Fibroblast of lung (primary cell): ENCODE results near the gene TMEM11. TPM values are rescaled to one million over a fixed set of nuclear protein-coding genes. Genes with fewer than 3 reads are reported as not detected.
A peak's percentile ranks its signal among the peaks of the same experiment; 100 is the strongest.

Experiments used
- DNase-seq, 2 donors: peaks; one replicate each; pipeline versions ENCODE4 v3.0.0 to v3.0.0-alpha.2; 2010; ENCODE audit warnings: low read depth in 2 of 2
- H2AFZ ChIP-seq: 2 replicates; pipeline ENCODE4 v1.5.1; 2012; ENCODE audit warnings: low read length, control low read depth, inconsistent platforms
- H3K27ac ChIP-seq: 2 replicates; pipeline ENCODE4 v1.5.1; 2011; ENCODE audit warnings: low read length, control low read depth; ENCODE audit not compliant: insufficient read depth
- H3K27me3 ChIP-seq: 2 replicates; pipeline ENCODE4 v1.5.1; 2011; ENCODE audit warnings: mild to moderate bottlenecking, low read length; ENCODE audit not compliant: control insufficient read depth, insufficient read depth
- H3K36me3 ChIP-seq: 2 replicates; pipeline ENCODE4 v1.5.1; 2011; ENCODE audit warnings: low read length; ENCODE audit not compliant: control insufficient read depth, insufficient read depth
- H3K4me1 ChIP-seq: 2 replicates; pipeline ENCODE4 v1.5.1; 2011; ENCODE audit warnings: low read length; ENCODE audit not compliant: control insufficient read depth, insufficient read depth; ENCODE audit errors: extremely low read depth
- H3K4me2 ChIP-seq: 2 replicates; pipeline ENCODE4 v1.5.1; 2011; ENCODE audit warnings: low read length, control low read depth; ENCODE audit not compliant: insufficient read depth; ENCODE audit errors: extremely low read depth
- H3K4me3 ChIP-seq, 4 experiments: fragments of 200-600 bp in 1 of 4; sonication (generic) in 1 of 4; replicated peaks in 1 of 4; 2 replicates each; pipeline ENCODE4 v1.5.1; 2011 to 2016; ENCODE audit warnings: low read length in 4 of 4, low read depth in 3 of 4, mild to moderate bottlenecking in 3 of 4, control low read depth in 2 of 4, inconsistent platforms in 1 of 4, mixed read lengths in 1 of 4; ENCODE audit not compliant: insufficient read depth in 1 of 4; ENCODE audit errors: control extremely low read depth in 1 of 4
- H3K79me2 ChIP-seq: 2 replicates; pipeline ENCODE4 v1.5.1; 2012; ENCODE audit warnings: mild to moderate bottlenecking, low read length, inconsistent platforms; ENCODE audit not compliant: control insufficient read depth, insufficient read depth
- H3K9ac ChIP-seq: 2 replicates; pipeline ENCODE4 v1.5.1; 2011; ENCODE audit warnings: mild to moderate bottlenecking, low read length, control low read depth; ENCODE audit not compliant: insufficient read depth
- H3K9me3 ChIP-seq: 2 replicates; pipeline ENCODE4 v1.5.1; 2012; ENCODE audit warnings: low read depth, low read length; ENCODE audit not compliant: control insufficient read depth, insufficient read depth
- H4K20me1 ChIP-seq: 2 replicates; pipeline ENCODE4 v1.5.1; 2011; ENCODE audit warnings: low read length; ENCODE audit not compliant: control insufficient read depth, insufficient read depth; ENCODE audit errors: extremely low read depth
- CTCF ChIP-seq, 2 donors: IDR thresholded peaks in 1 of 2; conservative IDR thresholded peaks in 1 of 2; 1 replicate in 1 of 2; 2 replicates in 1 of 2; pipeline ENCODE4 v1.5.1; 2011 to 2012; ENCODE audit warnings: low read length in 2 of 2, control low read depth in 1 of 2, inconsistent platforms in 1 of 2, low read depth in 1 of 2, mild to moderate bottlenecking in 1 of 2
- EZH2 ChIP-seq: IDR thresholded peaks from 2 replicates; pipeline ENCODE4 v1.5.1; 2012; ENCODE audit warnings: low read length, control low read depth, mild to moderate bottlenecking; ENCODE audit errors: missing control alignments
- polyA plus RNA-seq, 2 donors: library from polyadenylated mRNA; depleted of rRNA in 1 of 2; stranded (reverse) in 1 of 2; unstranded in 1 of 2; fragments of >200 nt; gene quantifications; 2 replicates each; pipeline ENCODE4 v1.2.1, GENCODE V29; 2011 to 2012; ENCODE audit warnings: missing spikeins in 1 of 2
- total RNA-seq: library from RNA; depleted of rRNA; stranded (reverse); fragments of >200 nt; gene quantifications from 2 replicates; pipeline ENCODE4 v1.2.1, GENCODE V29; 2014

Gene TMEM11
- total and polyA plus RNA-seq, 2 donors (not counting 1 experiment from before 2014, with no cell fraction given), result 21.5 to 41.1 TPM

- TF ChIP-seq CTCF (conservative IDR thresholded peaks at IDR 0.05 in 1 of 2, IDR thresholded peaks at IDR 0.05 in 1 of 2; ENCODE audit: low read depth in 1 of 2, low read length in 2 of 2) (no peak), EZH2 (no peak)
- Histone ChIP-seq H3K27me3 (no peaks in the 10 kb centered on the region), H3K9ac (no peak overlapping the region), H3K4me2 (no peak overlapping the region), H2AFZ (no peak overlapping the region), H3K79me2 (no peaks in the 10 kb centered on the region), H3K4me1 (peaks cover 6% of the 10 kb centered on the region), H3K27ac (no peak overlapping the region), H3K36me3 (no peaks in the 10 kb centered on the region), H3K9me3 (no peaks in the 10 kb centered on the region), H3K4me3 (no peak overlapping the region), H4K20me1 (no peaks in the 10 kb centered on the region)
- no peak for DNase-seq
These were observed 45.5 kb downstream of the TMEM11 start for GRCh38 chr17:21168555-21168865.

GRCh38 chr17:21167303-21167702, 46.7 kb downstream of the TMEM11 start:
- H3K36me3 ChIP-seq, result no peaks in the 10 kb centered on the region
- peak overlapping the region; percentile 40 for H3K27ac ChIP-seq
- TF ChIP-seq EZH2 (no peak), CTCF (conservative IDR thresholded peaks at IDR 0.05 in 1 of 2, IDR thresholded peaks at IDR 0.05 in 1 of 2; ENCODE audit: low read depth in 1 of 2, low read length in 2 of 2) (no peak)
- H3K27me3 ChIP-seq, result no peaks in the 10 kb centered on the region
- H3K9ac ChIP-seq, result no peak overlapping the region
- no peaks in the 10 kb centered on the region for H3K9me3 ChIP-seq
- no peak overlapping the region for H3K4me2 ChIP-seq
- H3K4me1 ChIP-seq, result peaks cover 9% of the 10 kb centered on the region
- DNase-seq, result peak in 1 of 2 donors; percentile 15
- H3K4me3 ChIP-seq, result peak overlapping the region in 1 of 4 experiments; percentile 0
- H3K79me2 ChIP-seq, result no peaks in the 10 kb centered on the region
- H4K20me1 ChIP-seq, result no peaks in the 10 kb centered on the region
- H2AFZ ChIP-seq, result no peak overlapping the region

DNA sequence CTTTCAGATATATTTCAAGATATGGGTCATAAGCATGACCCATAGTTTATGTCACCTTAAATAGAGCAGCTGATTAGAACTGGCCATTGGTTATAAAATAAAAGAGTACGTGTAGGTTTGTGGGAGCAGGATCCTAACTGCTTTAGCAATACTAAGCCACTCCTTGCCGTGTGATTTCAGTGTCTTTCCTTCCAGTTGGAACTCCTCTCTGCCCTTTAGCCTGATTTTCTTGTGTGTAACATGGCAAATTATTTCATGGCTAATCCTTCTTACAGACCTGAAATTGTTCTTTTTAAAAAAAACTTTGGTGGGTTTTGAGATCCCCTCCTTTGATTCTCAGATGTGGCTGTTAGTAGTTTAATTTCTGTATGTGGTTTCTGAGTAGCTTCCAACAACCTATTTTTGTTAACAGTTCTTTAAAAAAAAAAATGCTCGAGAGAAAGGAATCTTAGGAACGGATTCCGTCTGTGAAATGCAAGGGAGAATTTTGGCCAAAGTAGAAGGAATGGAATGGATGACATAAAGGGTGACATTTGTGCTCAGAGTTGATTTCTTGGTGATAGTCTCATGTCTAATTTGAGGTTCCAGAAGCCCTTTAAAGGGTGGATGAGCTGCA, 47.3 kb downstream of the TMEM11 start:
- peak; percentile 69 to 70 for DNase-seq
- H3K27me3 ChIP-seq, result no peaks in the 10 kb centered on the region
- H3K9me3 ChIP-seq, result no peaks in the 10 kb centered on the region
- no peak overlapping the region for H2AFZ ChIP-seq
- H3K4me3 ChIP-seq, result peak overlapping the region in 1 of 4 experiments; percentile 0
- peak overlapping the region; percentile 40 for H3K27ac ChIP-seq
- H3K36me3 ChIP-seq, result no peaks in the 10 kb centered on the region
- H3K4me2 ChIP-seq, result peak overlapping the region; percentile 9
- H4K20me1 ChIP-seq, result no peaks in the 10 kb centered on the region
- no peaks in the 10 kb centered on the region for H3K79me2 ChIP-seq
- peaks cover 10% of the 10 kb centered on the region for H3K4me1 ChIP-seq
- H3K9ac ChIP-seq, result no peak overlapping the region
- TF ChIP-seq CTCF (conservative IDR thresholded peaks at IDR 0.05 in 1 of 2, IDR thresholded peaks at IDR 0.05 in 1 of 2; ENCODE audit: low read depth in 1 of 2, low read length in 2 of 2) (no peak), EZH2 (no peak)
